Peyer's patch (tissue), 4 donors: ENCODE data around the gene PRX. TPM values are rescaled to one million over a fixed set of nuclear protein-coding genes. Genes with fewer than 3 reads are reported as not detected.

Source experiments
- DNase-seq, 3 donors: peaks; one replicate each; pipeline ENCODE4 v3.0.0-alpha.2; 2017 to 2019
- H3K27ac ChIP-seq, 4 donors: fragments of 200-600 bp; sonication (generic); one replicate each; pipeline ENCODE4 v1.5.1; 2016 to 2019
- H3K27me3 ChIP-seq, 2 donors: fragments of 200-600 bp; sonication (generic); one replicate each; pipeline ENCODE4 v1.5.1; 2019
- H3K36me3 ChIP-seq, 3 donors: fragments of 200-600 bp; sonication (generic); one replicate each; pipeline ENCODE4 v1.5.1; 2016 to 2019
- H3K4me1 ChIP-seq, 4 donors: fragments of 200-600 bp; sonication (generic); one replicate each; pipeline ENCODE4 v1.5.1; 2016 to 2019
- H3K4me3 ChIP-seq, 4 donors: fragments of 200-600 bp; sonication (generic); 1 replicate in 3 of 4; 2 replicates in 1 of 4; pipeline ENCODE4 v1.5.1; 2016 to 2019; ENCODE audit warnings: mild to moderate bottlenecking in 1 of 4
- H3K9me3 ChIP-seq, 4 donors: fragments of 200-600 bp; sonication (generic); one replicate each; pipeline ENCODE4 v1.5.1; 2016 to 2019; ENCODE audit warnings: mild to moderate bottlenecking in 1 of 4
- CTCF ChIP-seq, 6 experiments: fragments of 450-650 bp in 4 of 6; fragments of 200-600 bp in 2 of 6; sonication (generic) in 1 of 6; IDR thresholded peaks; one replicate each; pipeline ENCODE4 v1.5.1; 2017 to 2019; ENCODE audit warnings: antibody characterized with exemption in 6 of 6, mild to moderate bottlenecking in 3 of 6, moderate library complexity in 1 of 6
- POLR2A ChIP-seq, 2 donors: fragments of 450-650 bp; IDR thresholded peaks; one replicate each; pipeline ENCODE4 v1.5.1; 2017; ENCODE audit warnings: antibody characterized with exemption in 2 of 2, mild to moderate bottlenecking in 2 of 2, moderate library complexity in 2 of 2
- total RNA-seq, 4 donors: library from RNA; depleted of rRNA; stranded (reverse); fragments of >200 nt; gene quantifications; one replicate each; pipeline ENCODE4 v1.1.0, GENCODE V29; 2016

PRX gene
- total RNA-seq, 4 donors from 2014 or later = 1.4 to 7.4 (median 3.0) TPM

GRCh38 chr19:40417643-40417981, 4.4 kb upstream of the PRX start:
- TF ChIP-seq POLR2A (IDR thresholded peaks at IDR 0.05) = no peak
- no peak for TF ChIP-seq CTCF (IDR thresholded peaks at IDR 0.05)
- H3K27ac ChIP-seq = peak overlapping the region; percentile 53 to 81 (median 66)
- no peak overlapping the region for H3K4me3 ChIP-seq
- H3K27me3 ChIP-seq = no peaks in the 10 kb centered on the region
- H3K4me1 ChIP-seq = peaks cover 0 to 22% (median 8%) of the 10 kb centered on the region in 4 donors
- DNase-seq = no peak
- H3K36me3 ChIP-seq = peaks cover 0 to 5% (median 0%) of the 10 kb centered on the region in 3 donors
- no peaks in the 10 kb centered on the region for H3K9me3 ChIP-seq

DNA sequence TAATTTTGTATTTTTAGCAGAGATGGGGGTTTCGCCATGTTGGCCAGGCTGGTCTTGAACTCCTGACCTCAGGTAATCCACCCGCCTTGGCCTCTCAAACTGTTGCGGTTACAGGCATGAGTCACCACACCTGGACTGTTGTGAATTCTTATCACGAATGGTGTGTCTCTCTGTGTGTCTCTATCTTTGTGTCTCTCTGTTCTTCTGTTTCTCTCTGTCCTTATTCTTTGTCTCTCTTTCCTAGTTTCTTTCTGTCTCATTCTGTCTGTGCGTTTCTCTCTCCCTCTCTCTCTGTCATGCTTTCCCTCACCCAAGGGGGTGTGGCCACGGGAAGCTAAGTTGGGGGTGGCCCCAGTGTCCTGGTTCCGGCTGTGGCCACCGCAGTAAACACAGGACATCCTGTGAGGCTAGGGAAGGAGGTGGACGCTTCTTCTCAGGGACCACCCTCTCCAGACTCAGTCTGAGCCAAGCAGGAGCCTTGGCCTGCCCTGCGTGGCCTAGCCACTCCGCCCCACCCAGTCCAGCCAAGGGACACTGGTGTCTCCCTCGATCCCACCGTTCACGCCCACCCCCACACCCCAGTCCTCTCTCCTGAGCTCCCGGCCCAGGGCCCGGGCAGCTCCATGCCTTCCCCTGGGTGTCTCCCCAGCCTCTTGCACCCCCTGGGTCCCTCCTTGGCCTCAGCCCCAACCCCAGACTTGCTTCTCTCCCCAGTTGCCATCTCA, 3.9 kb upstream of the PRX start:
- no peaks in the 10 kb centered on the region for H3K27me3 ChIP-seq
- no peaks in the 10 kb centered on the region for H3K36me3 ChIP-seq
- no peaks in the 10 kb centered on the region for H3K9me3 ChIP-seq
- H3K4me1 ChIP-seq = peaks cover 0 to 17% (median 7%) of the 10 kb centered on the region in 4 donors
- H3K27ac ChIP-seq = peak overlapping the region; percentile 53 to 81 (median 66)
- H3K4me3 ChIP-seq = no peak overlapping the region
- peak in 1 of 3 donors; percentile 67 for DNase-seq
- peak; percentile 13 to 19 for TF ChIP-seq POLR2A (IDR thresholded peaks at IDR 0.05)
- no peak for TF ChIP-seq CTCF (IDR thresholded peaks at IDR 0.05)

- Histone ChIP-seq H3K9me3 (no peaks in the 10 kb centered on the region), H3K36me3 (no peaks in the 10 kb centered on the region), H3K4me3 (no peak overlapping the region), H3K27ac (no peak overlapping the region), H3K4me1 (peaks cover 0 to 9% (median 0%) of the 10 kb centered on the region in 4 donors), H3K27me3 (no peaks in the 10 kb centered on the region)
- no peak for DNase-seq
- TF ChIP-seq POLR2A (IDR thresholded peaks at IDR 0.05) (no peak), CTCF (IDR thresholded peaks at IDR 0.05) (no peak)
Measured at GRCh38 chr19:40415768-40416167, 2.6 kb upstream of the PRX start.

DNA sequence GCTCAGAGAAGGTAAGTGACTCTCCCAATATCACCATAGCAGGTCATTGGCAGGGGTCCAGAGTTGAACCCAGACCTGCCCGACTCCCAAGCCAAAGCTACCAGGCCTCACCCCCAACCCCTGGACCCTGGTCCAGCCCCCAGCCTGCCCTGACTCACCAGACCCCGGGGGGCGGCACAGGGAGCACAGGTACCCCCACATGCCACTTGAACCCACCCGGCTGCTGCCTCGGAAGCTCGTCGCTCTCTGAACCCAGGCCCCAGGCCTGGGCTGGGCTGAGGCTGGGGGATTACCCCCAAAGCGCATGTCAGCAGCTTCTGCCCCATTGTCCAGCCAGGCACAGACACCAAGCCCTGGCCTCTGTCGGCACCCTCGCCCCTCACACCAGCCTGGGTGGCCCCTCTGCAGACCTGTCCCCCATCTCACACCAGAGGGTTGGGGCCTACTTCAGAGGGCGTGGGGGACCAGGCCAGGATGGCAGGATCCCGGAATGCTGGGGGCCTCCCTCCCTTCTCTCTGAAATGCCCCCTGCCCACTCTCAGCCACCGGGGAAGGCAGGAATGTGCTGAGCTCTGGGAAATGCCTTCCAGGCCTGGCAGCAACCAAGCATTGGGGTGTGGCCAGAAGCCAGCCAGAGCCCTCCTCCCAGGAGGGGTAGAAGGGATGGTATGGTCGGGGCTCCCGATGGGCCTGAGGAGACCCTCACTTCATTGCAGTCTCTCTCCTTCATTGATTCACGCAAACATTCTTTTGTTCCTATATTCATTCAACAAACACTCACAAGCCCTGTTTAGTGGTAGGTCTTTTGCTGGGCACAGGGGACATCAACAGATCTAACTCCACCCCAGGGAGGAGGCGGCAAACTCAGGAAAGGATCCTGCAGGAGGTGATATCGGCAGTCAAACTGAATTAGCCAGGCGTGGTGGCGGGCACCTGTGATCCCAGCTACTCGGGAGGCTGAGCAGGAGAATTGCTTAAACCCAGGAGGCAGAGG, 1.7 kb upstream of the PRX start:
- peaks cover 0 to 9% (median 0%) of the 10 kb centered on the region in 4 donors for H3K4me1 ChIP-seq
- DNase-seq = no peak
- H3K36me3 ChIP-seq = no peaks in the 10 kb centered on the region
- TF ChIP-seq CTCF (IDR thresholded peaks at IDR 0.05) (no peak), POLR2A (IDR thresholded peaks at IDR 0.05) (no peak)
- H3K27ac ChIP-seq = no peak overlapping the region
- no peaks in the 10 kb centered on the region for H3K9me3 ChIP-seq
- no peak overlapping the region for H3K4me3 ChIP-seq
- H3K27me3 ChIP-seq = no peaks in the 10 kb centered on the region

- Histone ChIP-seq H3K4me3 (no peak overlapping the region), H3K36me3 (no peaks in the 10 kb centered on the region), H3K27ac (no peak overlapping the region), H3K9me3 (no peaks in the 10 kb centered on the region), H3K27me3 (no peaks in the 10 kb centered on the region), H3K4me1 (peaks cover 0 to 9% (median 0%) of the 10 kb centered on the region in 4 donors)
- TF ChIP-seq CTCF (IDR thresholded peaks at IDR 0.05) (no peak), POLR2A (IDR thresholded peaks at IDR 0.05) (no peak)
- no peak for DNase-seq
Measured at GRCh38 chr19:40412866-40413265, 312 bp downstream of the PRX start.
